ENCODE results near the gene CAMK1D.

The CAMK1D gene

GRCh38 chr10:12639996-12640944 lies 290.9 kb downstream of the CAMK1D start:
- no peak for TF ChIP-seq CTCF (conservative IDR thresholded peaks at IDR 0.05)
- no peak overlapping the region for H3K27ac ChIP-seq

- no peak for TF ChIP-seq CTCF (conservative IDR thresholded peaks at IDR 0.05)
- no peak overlapping the region for H3K27ac ChIP-seq
Measured at GRCh38 chr10:12642036-12642435, 292.7 kb downstream of the CAMK1D start.

DNA sequence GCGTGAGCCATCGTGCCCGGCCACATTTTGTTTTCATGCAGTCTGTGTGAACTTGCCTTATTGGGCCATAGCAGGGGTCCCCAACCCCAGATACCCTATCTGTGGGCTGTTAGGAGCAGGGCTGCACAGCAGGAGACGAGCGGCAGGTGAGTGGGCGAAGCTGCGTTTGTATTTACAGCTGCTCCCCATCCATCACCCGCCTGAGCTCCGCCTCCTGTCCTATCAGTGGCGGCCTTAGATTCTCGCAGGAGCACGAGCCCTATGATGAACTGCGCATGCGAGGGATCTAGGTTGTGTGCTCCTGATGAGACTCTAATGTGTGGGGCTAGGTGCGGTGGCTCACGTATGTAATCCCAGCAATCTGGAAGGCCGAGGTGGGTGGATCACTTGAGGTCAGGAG lies 293.9 kb downstream of the CAMK1D start:
- TF ChIP-seq CTCF (conservative IDR thresholded peaks at IDR 0.05) = no peak
- no peak overlapping the region for H3K27ac ChIP-seq

- no peak overlapping the region for H3K27ac ChIP-seq
- no peak for TF ChIP-seq CTCF (conservative IDR thresholded peaks at IDR 0.05)
Measured at GRCh38 chr10:12644380-12645144, 295.2 kb downstream of the CAMK1D start.

GRCh38 chr10:12645449-12645848 lies 296.1 kb downstream of the CAMK1D start:
- no peak overlapping the region for H3K27ac ChIP-seq
- no peak for TF ChIP-seq CTCF (conservative IDR thresholded peaks at IDR 0.05)

DNA sequence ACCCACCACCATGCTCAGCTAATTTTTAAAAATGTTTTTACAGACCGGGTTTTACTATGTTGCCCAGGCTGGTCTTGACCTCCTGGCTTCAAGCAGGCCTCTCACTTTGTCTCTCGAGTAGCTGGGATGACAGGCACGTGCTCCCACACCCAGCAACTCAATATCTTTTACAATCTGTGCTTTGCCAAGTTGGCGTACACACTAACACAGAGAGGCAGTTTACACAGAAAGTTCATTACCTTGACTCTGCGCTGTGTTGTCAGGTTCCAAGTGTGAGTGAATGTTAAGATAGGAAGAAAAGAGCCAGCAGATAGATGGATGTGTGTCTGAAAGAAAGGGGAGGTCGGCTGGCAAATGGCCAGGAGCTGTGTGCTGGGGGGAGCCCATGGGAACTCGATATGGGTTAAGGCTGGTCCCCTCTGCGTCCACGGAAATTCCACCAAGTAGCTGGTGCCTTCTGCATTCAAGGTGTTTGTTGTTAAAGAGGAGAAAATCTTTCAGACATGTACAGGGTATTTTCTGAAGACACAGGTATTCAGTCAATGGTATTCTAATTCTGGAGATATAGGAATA lies 299.8 kb downstream of the CAMK1D start:
- TF ChIP-seq CTCF (conservative IDR thresholded peaks at IDR 0.05) = no peak
- no peak overlapping the region for H3K27ac ChIP-seq

GRCh38 chr10:12650122-12650521 lies 300.8 kb downstream of the CAMK1D start:
- TF ChIP-seq CTCF (conservative IDR thresholded peaks at IDR 0.05) = no peak
- no peak overlapping the region for H3K27ac ChIP-seq

Measured in VCaP (cell line).